Measurements from ENCODE around the gene DNAJB11.
"Not testable (repeated sequence)": the region's sequence is repeated elsewhere in the genome, so short reads cannot be mapped to it uniquely, and the experiment has no call there.

DNAJB11 gene

DNA sequence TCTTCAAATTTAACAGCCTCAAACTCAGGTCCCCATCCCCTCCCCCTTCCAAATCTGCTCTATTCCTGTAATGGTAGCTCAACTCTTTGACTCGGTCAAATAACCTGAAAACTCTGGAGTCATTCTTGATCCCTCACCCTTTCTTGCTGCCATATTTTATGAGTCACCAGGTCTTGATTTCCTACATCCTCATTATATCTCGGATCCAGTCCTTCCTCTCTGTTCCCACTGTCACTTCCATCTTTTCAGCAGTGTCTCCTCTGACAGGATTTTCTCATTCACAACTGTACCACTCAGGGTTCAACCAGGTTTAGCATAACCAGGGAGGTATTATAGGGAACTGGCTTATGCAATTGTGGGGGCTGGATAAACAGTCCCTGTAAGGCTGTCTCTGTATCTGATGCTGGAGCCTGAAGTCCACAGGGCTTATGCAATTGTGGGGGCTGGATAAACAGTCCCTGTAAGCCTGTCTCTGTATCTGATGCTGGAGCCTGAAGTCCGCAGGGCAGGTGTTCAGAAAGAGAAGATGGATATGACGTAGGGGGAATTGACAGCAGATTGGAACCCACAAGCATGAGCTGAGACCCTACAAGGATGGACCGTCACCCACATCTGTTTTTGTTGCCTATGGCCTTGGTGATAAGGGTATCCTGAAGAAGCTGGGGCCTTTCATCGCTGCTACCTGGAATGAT lies 60.6 kb downstream of the DNAJB11 start:
- TF ChIP-seq, protein P1, sequence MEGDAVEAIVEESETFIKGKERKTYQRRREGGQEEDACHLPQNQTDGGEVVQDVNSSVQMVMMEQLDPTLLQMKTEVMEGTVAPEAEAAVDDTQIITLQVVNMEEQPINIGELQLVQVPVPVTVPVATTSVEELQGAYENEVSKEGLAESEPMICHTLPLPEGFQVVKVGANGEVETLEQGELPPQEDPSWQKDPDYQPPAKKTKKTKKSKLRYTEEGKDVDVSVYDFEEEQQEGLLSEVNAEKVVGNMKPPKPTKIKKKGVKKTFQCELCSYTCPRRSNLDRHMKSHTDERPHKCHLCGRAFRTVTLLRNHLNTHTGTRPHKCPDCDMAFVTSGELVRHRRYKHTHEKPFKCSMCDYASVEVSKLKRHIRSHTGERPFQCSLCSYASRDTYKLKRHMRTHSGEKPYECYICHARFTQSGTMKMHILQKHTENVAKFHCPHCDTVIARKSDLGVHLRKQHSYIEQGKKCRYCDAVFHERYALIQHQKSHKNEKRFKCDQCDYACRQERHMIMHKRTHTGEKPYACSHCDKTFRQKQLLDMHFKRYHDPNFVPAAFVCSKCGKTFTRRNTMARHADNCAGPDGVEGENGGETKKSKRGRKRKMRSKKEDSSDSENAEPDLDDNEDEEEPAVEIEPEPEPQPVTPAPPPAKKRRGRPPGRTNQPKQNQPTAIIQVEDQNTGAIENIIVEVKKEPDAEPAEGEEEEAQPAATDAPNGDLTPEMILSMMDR (IDR thresholded peaks at IDR 0.05): no peak
- Histone ChIP-seq H3K36me3 (no peaks in the 10 kb centered on the region), H3K27ac (no peak overlapping the region), H3K9me3 (no peaks in the 10 kb centered on the region), H3K27me3 (peaks cover 0 to 6% of the 10 kb centered on the region in 2 donors), H3K4me1 (no peaks in the 10 kb centered on the region), H3K4me3 (no peak overlapping the region)
- intact Hi-C loops (cut with DNase I; ENCODE audit: low total_unique reads): no loop called here
- no peak for DNase-seq

DNA sequence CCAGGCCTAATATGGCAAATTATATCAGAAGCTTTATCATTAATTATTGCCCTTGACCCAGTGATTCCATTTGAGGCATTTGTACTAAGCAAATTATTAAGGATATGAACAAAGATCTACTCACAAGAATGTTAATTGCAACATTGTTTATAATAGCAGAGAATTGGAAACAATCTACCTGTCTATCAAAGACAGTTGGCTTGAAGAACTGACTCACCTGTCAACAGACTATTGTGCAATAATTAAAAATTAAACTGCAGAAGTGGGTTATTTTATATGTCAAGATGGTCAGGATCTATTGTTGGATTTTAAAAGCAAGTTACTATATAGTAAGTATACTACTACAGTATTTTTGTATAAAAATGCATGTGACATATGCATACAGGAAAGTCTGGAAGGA lies 63.0 kb downstream of the DNAJB11 start:
- no peak for DNase-seq

DNA sequence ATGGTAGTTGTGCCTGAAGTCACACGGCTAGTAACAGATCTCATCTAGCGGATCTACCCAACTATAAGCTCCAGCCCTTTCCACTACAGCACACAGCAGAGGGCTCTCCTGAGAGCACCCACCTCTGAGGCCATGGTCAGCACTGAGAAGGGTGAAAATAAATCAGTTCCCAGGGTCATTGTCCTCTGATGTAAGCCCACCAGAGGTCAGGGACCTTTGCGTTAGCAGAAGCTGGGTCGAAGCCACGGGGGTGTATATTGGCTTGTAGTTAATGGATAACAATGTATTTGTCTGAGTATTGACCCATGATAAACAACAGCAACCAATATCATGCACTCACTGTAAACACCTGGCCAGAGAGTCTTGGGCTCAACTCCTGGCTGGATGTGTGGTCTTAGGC lies 63.7 kb downstream of the DNAJB11 start:
- not testable (repeated sequence) for H3K4me1 ChIP-seq, H3K27ac ChIP-seq

More for the DNA sequence above, 63.0 kb downstream of the DNAJB11 start:
- TF ChIP-seq, protein P1 (IDR thresholded peaks at IDR 0.05): no peak
- peaks cover 0 to 8% of the 10 kb centered on the region in 2 donors for H3K27me3 ChIP-seq
- no peaks in the 10 kb centered on the region for H3K9me3 ChIP-seq
- no peak overlapping the region for H3K4me3 ChIP-seq
- no peaks in the 10 kb centered on the region for H3K4me1 ChIP-seq
- no peak overlapping the region for H3K27ac ChIP-seq
- no peaks in the 10 kb centered on the region for H3K36me3 ChIP-seq
- intact Hi-C loops (cut with DNase I; ENCODE audit: low total_unique reads): no loop called here

More for the DNA sequence above, 63.7 kb downstream of the DNAJB11 start:
- H3K27me3 ChIP-seq; H3K36me3 ChIP-seq; intact Hi-C loops (cut with DNase I; ENCODE audit: low total_unique reads); H3K4me3 ChIP-seq; H3K9me3 ChIP-seq; DNase-seq: not testable (repeated sequence)
